ENCODE data around the gene FRMD4B.

Gene FRMD4B

DNA sequence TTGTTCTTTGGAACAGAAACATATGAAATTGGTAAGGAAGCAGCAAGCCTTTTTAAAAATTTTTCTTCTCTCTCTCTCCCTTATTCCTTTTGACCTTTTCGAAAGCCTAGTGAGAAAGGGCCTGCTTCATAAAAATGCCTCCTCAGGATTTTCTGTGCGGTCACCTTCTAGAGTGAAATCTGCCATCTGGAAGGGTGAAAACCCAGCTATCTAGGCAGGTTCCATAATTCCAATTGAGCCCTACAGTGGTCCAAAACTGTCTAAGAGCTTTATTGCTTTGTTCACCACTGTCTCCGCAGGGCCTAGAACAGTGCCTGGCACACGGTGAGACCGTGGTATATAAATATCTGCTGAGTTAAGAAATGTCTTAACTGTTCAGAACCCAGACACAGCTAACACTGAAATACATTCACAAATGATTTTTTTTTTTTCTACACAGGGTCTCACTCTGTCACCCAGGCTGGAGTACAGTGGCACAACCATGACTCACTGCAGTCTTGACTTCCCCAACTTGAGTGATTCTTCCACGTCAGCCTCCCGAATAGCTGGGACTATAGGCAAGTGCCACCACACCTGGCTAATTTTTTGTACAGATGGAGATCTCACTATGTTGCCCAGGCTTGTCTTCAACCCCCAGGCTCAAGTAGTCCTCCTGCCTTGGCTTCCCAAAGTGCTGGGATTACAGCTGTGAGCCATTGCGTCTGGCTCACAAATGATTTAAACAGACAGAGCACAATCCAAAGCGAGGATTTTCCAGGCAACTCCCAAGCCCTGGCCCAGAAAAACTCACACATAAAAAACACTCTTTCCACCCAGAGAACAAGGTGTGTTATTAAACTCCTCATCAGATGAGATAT lies 64.4 kb downstream of the FRMD4B start:
- DNase-seq = no peak

GRCh38 chr3:69320871-69321271 lies 65.0 kb downstream of the FRMD4B start:
- no peak for DNase-seq

- DNase-seq = no peak
Measured at GRCh38 chr3:69319652-69320051, 66.2 kb downstream of the FRMD4B start.

DNA sequence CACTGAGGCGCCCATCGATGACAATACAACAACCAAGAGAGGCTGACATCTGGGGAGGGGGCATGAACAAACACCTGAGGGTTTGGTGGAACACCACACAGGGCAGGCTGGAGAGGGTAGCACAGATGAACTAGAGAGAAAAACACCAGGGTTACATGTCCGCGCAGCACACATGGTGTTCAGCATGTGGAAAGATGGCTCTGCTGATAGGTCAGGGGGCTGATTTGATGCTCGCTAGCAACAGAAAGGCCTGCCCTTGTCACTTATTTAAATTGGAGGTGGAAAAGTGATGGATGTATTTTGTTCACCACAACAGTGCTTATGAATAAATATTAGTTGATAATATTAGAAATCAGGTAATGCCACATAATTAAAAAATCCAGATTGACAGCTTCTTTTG lies 67.5 kb downstream of the FRMD4B start:
- no peak for DNase-seq

DNA sequence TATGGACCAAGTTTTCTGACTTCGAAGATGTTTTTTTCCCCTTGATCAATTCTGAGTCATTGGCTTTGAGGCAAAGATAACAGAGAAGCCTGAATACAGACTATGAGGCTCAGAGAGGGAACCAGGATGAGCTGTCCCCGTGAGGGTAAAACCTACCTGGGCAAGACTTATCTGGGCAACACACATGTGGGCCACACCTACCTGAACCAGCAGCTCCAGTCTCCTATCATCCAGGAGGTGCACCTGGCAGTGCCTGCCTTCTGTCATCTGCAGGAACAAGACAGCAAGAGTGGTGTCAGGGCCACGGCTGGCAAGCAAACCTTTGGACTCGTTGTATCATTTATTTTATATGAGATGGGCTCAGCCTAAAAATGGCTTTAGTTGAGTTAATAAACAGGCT lies 72.6 kb downstream of the FRMD4B start:
- no peak for DNase-seq

DNA sequence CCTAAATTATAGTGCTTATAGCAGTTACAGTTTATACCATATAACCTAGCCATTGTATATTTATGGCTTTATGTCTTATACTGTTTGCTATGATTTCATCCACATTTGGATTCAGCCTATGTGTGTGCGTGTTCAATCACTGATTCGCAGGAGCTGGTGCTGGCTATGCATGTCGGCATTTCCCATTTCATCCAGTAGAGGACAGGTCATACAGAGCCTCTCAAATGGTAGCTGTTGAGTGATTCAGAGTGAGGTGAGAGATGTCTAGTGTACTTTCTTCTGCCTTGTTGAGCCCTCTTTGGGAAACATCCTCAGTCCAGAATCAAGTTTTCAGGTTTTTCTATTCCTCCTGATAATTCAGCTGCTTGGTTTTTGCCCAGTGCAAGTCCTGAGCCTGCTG lies 76.1 kb downstream of the FRMD4B start:
- no peak for DNase-seq

DNA sequence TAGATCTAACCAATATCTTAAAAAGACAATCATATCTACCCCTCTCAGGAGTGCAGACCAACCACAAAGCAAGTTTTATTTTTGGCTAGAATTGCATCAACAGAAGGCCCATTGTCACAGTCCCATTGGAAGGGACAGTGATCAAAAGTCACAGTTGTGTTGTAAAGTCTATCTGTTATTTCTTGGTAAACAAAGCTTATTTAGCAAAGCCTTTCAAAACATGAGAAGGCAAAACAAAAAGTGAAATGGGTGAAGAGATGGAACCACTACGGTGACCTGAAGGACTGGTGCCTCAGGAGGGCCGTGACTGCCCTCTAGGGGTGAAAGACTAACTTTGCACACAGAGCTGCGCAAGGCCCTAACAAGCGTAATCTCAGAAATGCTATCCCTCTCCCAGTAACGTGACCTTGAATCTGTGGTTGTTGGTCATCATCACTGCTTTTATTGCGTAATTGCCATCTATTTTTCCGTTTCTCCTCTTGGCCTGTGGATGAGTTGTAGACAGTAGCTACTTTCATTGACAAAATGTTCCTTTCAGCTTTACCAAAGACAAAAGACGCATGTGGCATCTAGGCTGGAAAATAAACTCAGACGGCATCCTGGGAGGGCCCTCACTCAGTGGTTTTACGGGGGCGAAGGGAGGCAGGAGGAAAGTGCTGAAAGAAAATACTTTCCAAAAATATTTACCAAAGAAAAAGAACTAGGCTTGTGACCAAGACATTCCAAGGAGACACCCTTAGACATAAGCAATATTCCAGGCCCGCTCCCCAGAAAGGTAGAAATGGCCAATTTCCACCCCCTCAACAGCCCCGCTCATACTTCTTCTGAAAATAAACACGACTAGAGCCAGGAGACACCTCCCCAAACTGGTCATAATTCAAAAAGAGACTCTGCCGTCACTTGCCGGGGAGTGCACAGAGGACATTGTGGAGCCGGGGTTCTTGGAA lies 79.4 kb downstream of the FRMD4B start:
- DNase-seq = no peak

- no peak for DNase-seq
Measured at GRCh38 chr3:69305011-69305410, 80.9 kb downstream of the FRMD4B start.

GRCh38 chr3:69304396-69304795 lies 81.5 kb downstream of the FRMD4B start:
- DNase-seq = no peak

DNA sequence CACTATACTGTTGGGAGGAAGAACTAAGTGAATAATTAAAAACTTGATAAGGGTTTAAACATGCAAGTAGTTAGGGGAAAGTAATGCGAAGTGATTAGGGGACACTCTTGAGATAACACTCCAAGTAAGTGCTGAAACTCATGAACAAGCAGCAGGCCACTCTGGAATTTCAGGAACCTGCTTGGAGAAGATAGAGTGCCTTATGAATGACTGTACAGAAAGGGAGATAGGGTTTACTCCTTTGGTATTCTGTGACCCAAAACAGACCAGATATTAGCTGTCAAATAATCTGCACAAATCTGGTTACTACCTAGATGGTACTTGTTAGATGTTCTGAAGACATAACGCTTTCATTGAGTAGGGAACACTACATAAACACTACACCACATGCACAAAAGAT lies 85.6 kb downstream of the FRMD4B start:
- DNase-seq = no peak

DNA sequence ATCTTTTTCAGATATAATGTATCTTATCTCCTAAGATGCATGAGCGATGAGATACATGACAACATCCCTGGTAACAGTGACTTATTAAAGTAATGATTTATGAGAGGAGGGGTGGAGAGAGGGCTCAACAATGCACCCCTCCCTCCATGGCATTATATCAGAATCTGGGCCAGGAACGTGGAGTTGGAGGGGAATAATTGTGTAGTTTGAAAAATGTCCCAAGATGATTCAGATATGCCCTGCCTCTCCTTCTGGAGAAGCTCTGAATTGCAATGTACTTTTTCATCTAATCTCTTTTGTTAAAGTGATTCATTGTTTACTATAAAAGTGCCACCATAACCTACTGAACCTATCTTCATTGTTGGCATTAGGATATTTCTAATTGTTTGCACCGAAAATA lies 86.5 kb downstream of the FRMD4B start:
- DNase-seq = no peak

DNA sequence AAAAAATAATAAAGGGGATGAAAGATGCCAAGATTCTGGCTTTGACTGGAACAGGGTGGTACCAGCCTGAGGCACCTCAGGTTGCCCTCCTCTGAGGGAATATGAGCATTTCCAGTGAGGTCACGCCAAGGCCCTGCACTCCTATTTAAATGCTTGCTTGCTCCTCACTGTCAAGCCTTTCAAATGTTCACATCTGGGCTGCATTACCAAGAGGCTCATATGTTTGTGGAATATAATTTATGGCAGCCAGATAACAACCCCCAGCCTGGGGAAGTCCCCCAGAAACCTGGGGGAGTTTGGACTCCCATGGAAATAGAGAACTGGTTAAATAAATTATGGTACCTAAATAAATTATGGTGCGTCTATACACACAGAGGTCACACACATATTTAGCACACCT lies 88.4 kb downstream of the FRMD4B start:
- no peak for DNase-seq

DNA sequence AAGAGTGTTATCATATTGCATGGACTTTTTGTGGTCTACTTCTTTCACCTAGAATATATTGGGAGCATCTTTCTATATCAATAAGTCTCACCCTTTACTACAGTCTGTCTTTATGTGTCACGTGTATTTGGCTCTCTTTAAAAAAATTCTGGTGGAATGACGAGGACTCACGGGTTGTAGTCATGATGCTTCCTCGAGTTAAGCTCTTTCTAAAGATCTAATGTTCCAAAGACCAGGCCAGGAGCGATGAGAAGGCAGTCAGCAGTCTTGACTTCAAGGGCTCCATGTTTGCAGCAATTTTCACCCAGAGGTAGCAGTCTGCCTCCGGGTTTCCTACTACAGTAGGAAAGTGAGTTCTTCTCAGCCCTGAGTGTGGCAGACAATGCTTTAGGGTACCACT lies 88.9 kb downstream of the FRMD4B start:
- no peak for DNase-seq

DNA sequence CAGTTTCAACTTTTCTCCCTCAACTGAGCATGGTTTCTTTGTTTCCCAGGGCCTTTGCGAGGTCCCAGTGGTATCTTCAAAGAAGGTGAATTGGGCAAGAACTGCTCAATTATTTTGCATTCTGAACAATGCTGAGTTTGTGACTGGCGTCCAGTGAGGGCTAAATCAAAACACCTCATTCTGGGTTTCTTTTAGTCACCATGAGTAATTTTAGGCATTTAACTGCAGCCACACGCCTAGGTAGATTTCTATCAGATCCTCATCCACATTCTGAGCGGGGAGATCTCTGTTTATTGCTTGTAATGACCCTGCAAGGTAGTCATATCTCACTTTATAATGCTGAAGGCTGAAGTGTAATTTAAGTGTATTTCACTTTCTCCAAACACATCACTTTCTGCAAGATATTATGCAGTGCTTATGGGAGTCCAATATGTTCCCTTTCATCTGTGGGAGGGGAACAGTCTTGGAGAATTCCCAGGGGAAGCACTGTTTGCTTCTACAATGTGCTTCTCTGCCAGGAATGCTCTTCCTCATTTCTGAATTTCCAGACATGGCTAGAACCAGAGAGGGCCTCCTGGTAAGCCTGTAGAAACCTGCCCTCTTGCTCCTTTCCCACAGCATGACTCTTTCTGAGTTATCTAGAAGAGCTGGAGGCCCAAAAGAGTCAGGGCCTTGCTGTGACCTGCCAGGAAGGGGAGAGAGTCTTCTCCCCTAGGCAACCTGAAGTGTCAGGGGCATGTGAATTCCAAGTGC lies 91.7 kb downstream of the FRMD4B start:
- DNase-seq = no peak

GRCh38 chr3:69292959-69293574 lies 92.8 kb downstream of the FRMD4B start:
- no peak for DNase-seq

DNA sequence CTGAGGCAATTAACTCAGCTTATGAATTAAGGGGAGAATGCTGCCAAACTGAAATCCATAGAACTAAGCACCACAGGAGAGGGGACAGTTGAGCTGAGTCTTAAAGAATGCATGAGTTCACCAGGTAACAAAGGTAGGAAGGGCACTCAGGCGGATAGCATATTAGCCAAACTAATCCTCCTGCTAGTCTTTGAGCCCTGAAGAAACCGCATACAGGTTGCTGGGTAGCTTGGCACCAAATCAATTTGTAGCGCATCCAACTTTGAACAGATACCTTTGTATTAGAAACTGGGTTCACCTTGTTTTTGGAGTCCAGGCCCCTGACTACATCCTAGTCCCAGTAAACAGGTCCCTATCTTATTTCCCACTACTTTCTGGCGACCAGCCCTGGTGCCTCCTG lies 93.7 kb downstream of the FRMD4B start:
- no peak for DNase-seq

- DNase-seq = no peak
Measured at GRCh38 chr3:69290430-69290829, 95.5 kb downstream of the FRMD4B start.

DNA sequence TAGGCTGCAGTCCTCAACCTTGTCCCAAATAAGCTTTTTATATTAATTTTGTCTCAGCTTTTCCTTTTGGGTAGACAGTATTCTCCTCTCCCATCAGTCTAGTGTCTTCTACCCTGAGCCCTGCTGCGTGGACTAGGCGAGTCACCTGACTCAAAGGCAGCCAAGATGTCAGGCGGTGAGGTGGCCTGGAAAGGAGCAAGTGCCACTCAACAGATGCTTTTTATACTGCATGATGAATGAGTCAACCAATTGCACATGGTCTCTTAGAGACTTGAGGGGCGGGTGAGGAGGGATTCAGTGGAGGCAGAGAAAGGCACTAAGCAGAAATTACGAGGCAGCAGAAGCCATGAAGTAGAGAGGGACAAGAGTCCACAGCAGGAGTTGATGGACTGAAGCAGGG lies 95.9 kb downstream of the FRMD4B start:
- no peak for DNase-seq

DNA sequence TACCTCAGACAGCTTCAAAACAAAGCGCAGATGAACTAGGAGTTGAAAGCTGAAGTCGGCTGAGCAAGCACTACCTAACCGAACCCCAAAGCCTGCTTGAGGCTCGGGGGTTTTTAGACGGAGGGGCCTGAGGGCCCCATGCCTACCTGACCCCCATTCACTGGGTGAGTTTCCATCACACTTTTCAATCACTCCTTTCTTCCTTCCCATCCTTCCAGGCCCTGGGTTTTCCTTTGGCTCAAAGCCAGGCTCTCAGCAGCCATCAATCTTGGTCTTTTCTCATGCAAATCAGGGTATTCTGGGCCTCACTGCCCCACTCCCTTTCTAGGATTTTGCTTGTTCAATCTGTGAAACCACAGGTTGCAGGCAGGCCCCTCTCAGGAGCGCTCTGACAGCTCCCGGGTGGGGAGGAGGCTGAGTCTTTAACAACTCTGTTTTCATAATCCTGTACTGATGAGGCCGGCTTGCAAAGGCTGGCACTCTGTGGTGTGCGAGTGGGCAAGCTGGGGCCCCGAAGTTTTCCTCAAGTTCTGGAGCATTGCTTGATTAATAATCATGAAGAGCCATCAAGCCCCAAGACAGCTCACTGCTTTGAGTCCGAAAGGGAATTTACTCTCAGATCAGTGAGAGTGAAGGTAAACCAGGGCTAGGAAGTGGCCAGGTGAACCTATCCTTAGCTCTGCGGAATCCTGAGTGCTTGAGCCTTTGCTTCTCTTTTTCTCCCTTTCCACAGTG lies 97.6 kb downstream of the FRMD4B start:
- no peak for DNase-seq

GRCh38 chr3:69283913-69284611 lies 101.8 kb downstream of the FRMD4B start:
- no peak for DNase-seq

- DNase-seq = no peak
Measured at GRCh38 chr3:69283496-69283895, 102.4 kb downstream of the FRMD4B start.

All from NCI-H1694 (cell line).